GM12875 (cell line): ENCODE measurements around the gene ARMH2.

Experiments used
- H3K4me3 ChIP-seq: one replicate; pipeline ENCODE4 v1.5.1; 2011; ENCODE audit warnings: low read depth, low read length, control low read depth
- TF ChIP-seq, protein P1 (sequence below): IDR thresholded peaks from 2 replicates; pipeline ENCODE4 v1.5.1; 2011; ENCODE audit warnings: low read depth, mild to moderate bottlenecking, control low read depth, inconsistent platforms, low read length, moderate library complexity, borderline replicate concordance; ENCODE audit not compliant: insufficient read depth

Gene ARMH2

DNA sequence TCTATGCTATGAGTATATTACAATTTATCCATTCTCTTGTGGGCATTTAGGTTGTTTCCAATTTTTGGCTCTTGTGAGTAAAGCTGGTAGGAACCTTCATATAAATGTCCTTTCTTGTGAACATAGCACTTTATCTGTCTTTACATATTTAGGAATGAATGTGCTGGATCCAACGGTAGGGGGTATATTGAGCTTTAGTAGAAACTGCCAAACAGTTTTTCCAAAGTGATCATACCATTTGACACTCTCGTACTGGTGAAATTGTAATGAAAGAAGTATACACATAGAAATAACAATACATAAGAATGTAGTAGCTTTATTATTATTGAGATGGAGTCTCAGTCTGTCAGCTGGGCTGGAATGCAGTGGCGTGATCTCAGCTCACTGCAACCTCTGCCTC lies 30.9 kb upstream of the ARMH2 start:
- no peak overlapping the region for H3K4me3 ChIP-seq
- TF ChIP-seq, protein P1, sequence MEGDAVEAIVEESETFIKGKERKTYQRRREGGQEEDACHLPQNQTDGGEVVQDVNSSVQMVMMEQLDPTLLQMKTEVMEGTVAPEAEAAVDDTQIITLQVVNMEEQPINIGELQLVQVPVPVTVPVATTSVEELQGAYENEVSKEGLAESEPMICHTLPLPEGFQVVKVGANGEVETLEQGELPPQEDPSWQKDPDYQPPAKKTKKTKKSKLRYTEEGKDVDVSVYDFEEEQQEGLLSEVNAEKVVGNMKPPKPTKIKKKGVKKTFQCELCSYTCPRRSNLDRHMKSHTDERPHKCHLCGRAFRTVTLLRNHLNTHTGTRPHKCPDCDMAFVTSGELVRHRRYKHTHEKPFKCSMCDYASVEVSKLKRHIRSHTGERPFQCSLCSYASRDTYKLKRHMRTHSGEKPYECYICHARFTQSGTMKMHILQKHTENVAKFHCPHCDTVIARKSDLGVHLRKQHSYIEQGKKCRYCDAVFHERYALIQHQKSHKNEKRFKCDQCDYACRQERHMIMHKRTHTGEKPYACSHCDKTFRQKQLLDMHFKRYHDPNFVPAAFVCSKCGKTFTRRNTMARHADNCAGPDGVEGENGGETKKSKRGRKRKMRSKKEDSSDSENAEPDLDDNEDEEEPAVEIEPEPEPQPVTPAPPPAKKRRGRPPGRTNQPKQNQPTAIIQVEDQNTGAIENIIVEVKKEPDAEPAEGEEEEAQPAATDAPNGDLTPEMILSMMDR, result no peak

- TF ChIP-seq, protein P1, result no peak
- no peak overlapping the region for H3K4me3 ChIP-seq
Measured at GRCh38 chr6:24827970-24828369, 29.3 kb upstream of the ARMH2 start.

GRCh38 chr6:24827162-24827561 lies 28.4 kb upstream of the ARMH2 start:
- TF ChIP-seq, protein P1, result no peak
- H3K4me3 ChIP-seq, result no peak overlapping the region

DNA sequence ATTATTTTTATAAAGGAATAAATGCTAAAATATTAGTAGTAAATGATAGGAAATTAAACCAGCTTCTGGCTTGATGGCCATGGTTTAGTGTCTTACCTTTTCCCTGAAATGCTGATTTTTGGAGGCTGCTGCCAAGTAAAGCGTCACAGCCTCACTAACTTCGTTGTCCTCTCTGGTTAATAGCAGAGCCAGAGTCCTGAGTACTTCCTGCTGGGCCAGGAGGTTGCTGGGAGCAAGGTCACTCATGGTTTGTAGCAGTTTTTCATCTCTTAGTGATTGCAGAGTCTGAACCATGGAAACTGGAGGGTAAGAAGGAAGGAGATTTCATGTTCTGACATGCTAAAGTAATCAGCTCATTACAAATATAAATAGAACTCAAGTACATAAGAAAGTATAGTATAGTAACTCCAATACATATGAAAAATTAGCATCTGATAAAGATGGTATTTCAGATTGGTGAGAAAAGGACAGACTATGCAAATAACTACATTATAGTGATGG lies 26.5 kb upstream of the ARMH2 start:
- TF ChIP-seq, protein P1, result no peak
- no peak overlapping the region for H3K4me3 ChIP-seq

GRCh38 chr6:24824142-24824938 lies 25.6 kb upstream of the ARMH2 start:
- no peak overlapping the region for H3K4me3 ChIP-seq
- TF ChIP-seq, protein P1, result no peak

DNA sequence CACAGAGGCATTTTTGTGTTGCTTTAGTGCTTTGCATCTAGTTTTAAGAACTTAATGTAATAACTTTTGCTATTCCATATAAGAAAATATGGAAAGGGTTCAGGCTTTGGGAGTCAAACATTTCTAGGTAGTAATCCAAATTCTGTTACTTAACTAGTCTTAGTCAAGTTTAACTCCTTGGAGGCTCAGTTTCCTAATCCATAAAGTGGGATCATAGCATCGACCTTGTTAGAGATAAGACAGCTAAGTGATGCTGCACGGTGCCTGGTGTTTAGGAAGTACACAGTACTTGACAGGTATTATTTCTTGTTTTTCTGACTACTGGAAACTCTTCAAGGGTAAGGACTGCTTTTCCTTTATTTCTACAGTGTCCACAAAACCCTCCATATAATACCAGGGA lies 24.5 kb upstream of the ARMH2 start:
- no peak overlapping the region for H3K4me3 ChIP-seq
- TF ChIP-seq, protein P1, result no peak

DNA sequence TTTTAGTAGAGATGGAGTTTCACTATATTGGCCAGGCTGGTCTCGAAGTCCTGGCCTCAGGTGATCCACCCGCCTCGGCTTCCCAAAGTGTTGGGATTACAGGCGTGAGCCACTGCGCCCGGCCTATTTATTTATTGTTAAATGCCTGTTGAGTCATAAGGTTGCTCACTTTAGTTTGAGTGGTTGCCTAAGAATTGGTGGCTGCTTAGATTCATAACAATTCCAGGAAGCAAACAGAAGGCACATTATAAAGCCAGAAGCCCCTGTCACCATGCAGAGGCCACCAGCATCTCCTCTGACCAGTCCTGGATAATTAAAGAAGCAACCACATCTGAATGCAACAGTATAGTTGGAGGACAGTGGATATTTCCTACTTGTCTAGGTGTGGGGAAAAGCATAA lies 24.0 kb upstream of the ARMH2 start:
- no peak overlapping the region for H3K4me3 ChIP-seq
- TF ChIP-seq, protein P1, result no peak
